Retinal pigment epithelial cell (primary cell): ENCODE data around the gene IL17REL.

Source experiments
- DNase-seq: peaks from one replicate; pipeline ENCODE4 v3.0.0-alpha.2; 2010; ENCODE audit warnings: low read depth
- H3K4me3 ChIP-seq: 2 replicates; pipeline ENCODE4 v1.5.1; 2011; ENCODE audit warnings: mild to moderate bottlenecking, low read length, control low read depth, moderate library complexity
- CTCF ChIP-seq: conservative IDR thresholded peaks from 2 replicates; pipeline ENCODE4 v1.5.1; 2011; ENCODE audit warnings: low read depth, low read length, control low read depth, inconsistent platforms

IL17REL gene

DNA sequence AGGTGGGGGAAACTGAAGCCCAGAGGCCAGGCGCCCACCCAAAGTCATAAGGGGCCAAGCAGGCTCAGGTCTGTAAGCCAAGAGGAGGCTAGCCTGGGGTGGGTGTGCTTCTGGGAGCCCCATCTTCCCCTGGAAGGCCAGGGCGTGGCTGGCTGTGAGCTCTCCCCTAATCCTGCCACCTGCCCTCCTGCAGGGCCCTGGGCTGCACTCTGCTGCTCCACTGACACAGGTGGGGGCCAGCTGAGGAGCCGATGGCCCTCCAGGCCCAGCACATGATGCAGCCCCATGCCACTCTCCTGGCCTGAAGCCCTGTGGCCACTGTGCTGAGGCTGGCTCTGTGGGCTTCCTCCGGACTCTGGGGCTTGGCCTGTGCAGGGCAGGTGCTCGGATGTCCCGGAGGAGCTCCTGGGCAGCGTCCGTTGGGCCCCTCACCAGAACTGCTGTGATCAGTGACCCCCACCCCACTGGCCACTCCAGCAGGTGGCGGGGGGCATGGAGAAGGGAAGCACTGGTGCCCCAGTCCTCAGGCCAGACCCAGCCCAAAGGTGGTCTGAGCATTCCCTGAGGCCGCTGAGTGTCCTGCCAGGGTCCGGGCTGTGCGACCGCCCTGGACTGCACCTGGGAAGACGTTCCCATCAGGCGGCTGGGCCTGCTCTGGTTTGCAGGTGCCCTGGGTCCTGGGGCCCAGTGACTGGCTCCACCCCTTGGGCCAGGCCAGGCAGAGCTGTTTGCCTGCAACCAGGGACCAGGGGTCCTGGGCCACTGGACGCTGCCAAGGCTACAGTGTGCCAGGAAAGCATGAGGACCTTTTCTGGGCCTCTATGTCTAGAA lies 43.5 kb downstream of the IL17REL start:
- TF ChIP-seq CTCF: no peak
- no peak overlapping the region for H3K4me3 ChIP-seq
- DNase-seq: no peak

DNA sequence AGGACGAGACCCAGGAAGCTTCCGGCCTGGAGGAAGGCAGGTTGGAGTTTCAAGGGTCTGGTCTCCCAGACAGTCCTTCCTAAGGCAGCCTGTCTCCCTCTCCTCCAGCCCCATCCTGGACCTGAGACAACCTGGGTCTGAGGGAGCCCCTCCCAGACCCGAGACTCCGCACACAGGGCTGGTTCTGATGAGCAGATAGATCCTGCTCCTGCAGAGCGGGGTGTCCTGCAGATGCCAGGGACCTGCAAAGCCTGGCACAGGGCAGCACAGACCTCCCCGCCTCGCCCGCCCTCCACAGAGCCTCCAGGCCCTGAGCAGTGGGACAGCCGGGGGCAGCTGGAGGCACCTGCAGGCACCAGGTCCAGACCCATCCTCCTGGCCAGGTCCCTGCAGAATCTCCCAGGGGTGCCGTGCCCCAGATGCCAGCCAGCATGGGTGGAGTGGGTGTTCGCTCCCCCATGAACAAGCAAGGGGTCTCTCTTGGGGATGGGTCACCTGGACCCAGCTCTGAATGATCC lies 44.2 kb downstream of the IL17REL start:
- no peak for TF ChIP-seq CTCF
- DNase-seq: no peak
- no peak overlapping the region for H3K4me3 ChIP-seq

DNA sequence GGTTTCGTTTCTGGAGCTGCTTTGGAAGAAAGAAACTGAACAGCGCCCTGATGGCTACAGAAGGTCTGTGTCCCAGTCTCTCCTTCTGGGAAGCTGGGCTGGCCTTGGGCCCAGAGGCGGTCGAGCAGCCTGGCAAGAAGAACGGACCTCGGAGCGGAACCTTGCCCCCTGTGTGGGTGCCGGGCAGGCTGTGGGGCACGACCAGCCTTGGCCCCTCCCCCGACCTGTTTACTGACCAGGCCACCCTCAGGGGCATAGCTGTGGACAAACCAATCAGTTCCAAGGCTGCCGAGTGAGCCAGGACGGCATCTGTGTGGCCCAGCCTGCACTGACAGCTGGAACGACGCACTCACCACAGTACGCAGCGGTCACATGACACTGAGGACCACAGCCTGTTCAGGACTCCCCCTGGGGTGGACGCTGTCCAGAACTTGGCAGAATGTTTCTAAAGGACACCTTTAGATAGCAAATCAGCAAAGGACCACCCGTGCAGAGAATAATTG lies 44.8 kb downstream of the IL17REL start:
- no peak overlapping the region for H3K4me3 ChIP-seq
- no peak for DNase-seq
- TF ChIP-seq CTCF: no peak

DNA sequence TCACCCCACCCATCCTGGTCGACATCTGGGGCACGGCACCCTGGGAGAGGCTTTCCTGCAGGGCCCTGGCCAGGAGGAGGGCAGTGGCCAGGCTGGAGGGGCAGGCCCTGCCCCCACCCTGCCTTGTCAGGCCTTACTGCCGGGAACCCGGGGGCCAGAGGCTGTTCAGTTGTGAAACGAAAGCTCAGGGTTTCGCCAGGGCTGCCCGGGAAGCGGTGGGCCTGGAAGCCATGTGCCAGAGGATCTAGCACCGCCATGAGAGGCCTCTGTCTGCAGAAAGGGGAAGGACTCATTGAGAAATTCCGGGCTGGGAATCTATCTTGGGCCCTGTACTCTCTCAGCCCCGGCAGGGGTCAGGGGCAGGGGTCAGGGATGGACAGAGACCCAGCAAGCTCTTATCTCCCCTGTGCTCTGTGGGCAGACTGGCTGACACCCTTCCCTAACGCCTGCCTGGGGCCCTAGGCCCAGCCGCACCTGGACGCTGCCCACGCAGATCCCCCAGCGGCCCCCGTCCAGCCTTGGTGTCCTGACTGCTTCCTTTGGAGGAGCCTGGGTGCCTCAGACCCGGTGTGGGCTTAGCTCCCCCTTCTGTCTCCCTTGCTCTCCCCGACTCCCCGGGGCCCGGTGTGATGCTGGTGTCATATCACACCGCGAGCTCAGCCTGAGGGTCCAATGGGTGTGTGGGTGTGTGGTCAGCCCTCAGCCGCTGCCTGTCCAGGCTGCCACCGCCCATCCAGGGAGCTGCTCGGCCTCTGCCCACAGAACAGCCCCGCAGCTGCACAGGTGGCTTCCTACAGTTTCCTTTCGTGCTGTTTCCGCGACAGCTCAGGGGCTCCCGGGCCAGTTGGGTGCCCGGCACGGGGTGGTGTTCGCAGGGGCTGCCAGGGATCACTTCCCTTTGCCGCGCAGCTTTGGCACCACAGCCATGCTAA lies 45.5 kb downstream of the IL17REL start:
- TF ChIP-seq CTCF: no peak
- DNase-seq: no peak
- H3K4me3 ChIP-seq: no peak overlapping the region

DNA sequence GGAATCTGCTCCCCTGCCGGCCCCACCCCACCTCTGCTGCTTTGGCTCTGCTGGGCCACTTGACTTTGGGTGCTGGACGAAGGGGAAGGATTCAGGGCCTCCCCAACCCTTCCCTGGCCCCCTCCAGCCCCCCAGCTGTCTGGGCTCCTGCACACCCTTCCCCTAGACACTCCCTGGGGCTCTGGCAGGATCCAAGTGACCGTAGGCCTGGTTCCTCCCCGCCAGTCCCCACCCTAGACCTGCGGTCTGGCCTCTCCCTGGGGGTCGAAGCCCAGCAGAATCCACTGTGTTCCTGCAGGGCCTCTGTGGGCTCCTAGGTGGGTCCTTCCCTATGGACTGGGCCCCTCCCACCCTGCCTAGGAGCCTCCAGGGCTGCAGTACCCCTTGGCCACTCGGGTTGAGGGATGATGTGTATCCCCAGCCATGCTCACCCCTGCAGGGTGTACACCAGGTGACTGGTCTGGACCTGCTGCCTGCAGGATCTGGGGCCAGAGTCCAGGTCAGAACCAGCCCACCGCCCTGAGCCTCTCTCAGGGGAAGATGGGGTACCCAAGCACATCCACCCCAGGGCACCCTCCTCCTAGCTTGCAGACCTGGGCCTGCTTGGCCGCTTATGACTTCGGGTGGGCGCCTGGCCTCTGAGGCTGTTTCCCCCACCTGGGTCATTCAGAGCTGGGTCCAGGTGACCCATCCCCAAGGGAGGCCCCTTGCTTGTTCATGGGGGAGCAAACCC lies 46.4 kb downstream of the IL17REL start:
- H3K4me3 ChIP-seq: no peak overlapping the region
- no peak for DNase-seq
- TF ChIP-seq CTCF: no peak
